ENCODE results near the gene DDX56.
"Not testable (repeated sequence)": the region's sequence is repeated elsewhere in the genome, so short reads cannot be mapped to it uniquely, and the experiment has no call there.

The DDX56 gene

DNA sequence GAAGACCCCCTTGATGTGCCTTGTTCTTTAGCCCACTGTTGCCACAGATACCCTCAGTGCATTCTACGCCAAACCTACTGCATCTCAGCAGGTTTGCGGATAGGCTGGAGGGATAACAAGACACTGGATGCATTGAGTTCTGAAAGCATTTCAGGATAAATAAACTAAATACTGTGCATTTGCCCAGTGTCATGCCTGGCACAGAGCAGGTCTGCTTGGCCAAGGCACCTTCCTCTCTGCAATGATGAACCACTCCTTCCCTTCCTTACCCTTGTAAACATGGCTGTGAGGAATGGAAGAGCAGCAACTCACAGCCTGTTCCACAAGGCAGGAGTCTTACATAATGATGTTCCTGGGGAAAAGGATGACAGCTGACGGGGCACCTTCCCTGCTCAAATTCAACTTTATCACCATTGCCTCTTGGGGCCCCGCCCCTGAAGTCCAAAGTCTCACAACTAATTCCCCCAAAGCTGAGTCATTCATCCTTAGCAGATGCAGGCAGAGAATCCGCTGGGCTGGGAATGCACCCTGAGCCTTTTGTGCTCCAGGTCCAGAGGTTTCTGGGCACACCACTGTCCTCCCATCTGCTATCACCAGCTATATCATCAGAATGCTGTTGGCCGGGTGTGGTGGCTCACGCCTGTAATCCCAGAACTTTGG lies 11.6 kb downstream of the DDX56 start:
- no peak for DNase-seq

- no peak for DNase-seq
Observed at GRCh38 chr7:44561481-44561880, 12.2 kb downstream of the DDX56 start.

GRCh38 chr7:44559485-44559884 lies 14.2 kb downstream of the DDX56 start:
- DNase-seq: no peak

DNA sequence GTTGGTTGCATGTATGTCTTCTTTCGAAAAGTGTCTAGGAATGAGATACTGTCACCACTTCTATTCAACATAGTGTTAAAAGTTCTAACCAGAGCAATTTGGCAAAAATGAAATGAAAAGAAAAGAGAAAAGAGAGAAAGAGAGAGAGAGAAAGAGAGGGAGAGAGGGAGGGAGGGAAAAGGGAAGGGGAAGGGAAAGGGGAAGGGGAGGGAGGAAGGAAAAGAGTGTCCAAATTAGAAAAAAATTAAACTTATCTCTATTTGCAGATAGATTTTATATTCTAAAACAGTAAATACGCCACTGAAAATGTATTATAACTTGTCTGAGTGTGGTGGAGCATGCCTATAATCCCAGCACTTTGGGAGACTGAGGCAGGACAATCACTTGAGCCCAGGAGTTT lies 16.2 kb downstream of the DDX56 start:
- DNase-seq: no peak

- no peak for DNase-seq
Observed at GRCh38 chr7:44555350-44555749, 18.4 kb downstream of the DDX56 start.

- DNase-seq: not testable (repeated sequence)
Observed at GRCh38 chr7:44552473-44553005, 21.2 kb downstream of the DDX56 start.

GRCh38 chr7:44549457-44549856 lies 24.3 kb downstream of the DDX56 start:
- no peak for DNase-seq

DNA sequence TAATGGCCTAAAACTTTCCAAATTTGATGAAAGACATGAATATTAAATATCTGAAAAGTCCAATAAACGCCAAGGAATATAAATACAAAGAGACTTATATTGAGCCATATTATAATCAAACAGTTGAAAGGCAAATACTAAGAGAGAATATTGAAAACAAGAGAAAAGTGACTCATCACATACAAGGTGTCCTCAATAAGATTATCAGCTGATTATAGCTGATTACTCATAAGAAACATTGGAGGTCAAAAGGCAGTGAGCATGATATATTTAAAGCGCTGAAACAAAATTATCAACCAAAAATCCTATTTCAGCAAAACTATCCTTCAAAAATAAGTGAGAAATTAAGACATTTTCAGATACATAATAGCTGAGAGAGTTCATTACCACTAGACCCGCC lies 24.8 kb downstream of the DDX56 start:
- DNase-seq: no peak

DNA sequence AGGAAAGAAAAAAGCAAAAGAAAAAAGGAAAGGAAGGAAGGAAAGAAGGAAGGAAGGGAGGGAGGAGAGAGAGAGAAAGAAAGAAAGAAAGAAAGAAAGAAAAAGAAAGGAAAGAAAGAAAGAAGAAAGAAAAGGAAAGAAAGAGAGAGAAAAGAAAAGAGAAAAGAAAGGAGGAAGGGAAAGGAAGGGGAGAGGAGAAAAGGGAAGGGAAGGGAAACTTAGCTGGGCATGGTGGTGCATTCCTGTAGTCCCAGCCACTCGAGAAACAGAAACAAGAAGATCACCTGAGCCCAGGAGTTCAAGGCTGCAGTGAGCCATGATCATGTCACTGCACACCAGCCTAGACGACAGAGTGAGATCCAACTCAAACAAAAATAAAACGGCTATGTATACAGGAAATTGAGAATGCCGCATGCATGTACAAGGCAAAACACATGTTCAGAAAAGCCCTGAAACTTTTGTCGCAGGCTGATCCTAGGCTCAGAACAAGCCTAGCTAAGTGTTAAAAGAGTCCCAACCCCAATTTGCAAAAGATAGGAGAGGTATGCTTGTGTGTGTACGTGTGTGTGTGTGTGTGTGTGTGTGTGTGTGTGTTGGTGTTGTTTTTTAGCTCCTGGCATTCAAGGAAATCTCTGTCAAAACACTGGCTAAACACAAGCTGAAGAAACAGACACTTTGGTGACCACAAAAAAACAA lies 26.0 kb downstream of the DDX56 start:
- no peak for DNase-seq

DNA sequence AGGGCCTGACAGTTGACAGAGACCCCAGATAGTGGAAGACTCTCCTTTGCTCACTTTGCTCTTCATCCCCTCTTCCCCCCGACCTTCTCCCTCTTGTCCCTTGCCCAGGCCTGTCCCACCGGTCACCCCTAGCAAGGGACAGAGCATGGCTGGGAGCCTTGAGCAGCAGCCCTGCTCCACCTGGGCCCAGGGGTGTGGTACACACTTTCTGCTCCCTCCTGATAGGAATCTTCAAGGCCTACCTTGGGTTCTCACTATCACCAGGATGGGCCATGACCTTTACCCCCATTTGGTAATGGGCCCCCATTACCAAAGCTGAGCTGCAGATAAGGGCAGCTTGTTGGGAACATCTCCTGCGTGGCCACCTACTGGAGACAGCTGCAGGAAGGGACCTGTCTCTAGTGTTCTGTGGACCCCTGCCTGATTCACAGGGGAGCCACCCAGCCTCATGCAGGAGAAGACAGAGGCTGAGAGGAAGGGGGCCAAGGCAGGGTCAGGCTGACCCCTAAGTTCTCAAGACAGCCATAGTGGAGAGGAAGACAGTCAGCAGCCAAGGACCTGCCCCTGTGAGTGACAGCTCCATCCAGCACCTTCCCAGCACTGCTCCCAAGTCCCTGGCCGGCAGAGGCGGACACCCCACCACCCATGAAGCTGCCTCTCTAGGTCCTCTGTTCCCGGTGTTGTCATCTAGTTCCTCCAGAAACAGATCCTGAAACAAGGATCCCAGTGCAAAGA lies 31.7 kb downstream of the DDX56 start:
- DNase-seq: no peak

DNA sequence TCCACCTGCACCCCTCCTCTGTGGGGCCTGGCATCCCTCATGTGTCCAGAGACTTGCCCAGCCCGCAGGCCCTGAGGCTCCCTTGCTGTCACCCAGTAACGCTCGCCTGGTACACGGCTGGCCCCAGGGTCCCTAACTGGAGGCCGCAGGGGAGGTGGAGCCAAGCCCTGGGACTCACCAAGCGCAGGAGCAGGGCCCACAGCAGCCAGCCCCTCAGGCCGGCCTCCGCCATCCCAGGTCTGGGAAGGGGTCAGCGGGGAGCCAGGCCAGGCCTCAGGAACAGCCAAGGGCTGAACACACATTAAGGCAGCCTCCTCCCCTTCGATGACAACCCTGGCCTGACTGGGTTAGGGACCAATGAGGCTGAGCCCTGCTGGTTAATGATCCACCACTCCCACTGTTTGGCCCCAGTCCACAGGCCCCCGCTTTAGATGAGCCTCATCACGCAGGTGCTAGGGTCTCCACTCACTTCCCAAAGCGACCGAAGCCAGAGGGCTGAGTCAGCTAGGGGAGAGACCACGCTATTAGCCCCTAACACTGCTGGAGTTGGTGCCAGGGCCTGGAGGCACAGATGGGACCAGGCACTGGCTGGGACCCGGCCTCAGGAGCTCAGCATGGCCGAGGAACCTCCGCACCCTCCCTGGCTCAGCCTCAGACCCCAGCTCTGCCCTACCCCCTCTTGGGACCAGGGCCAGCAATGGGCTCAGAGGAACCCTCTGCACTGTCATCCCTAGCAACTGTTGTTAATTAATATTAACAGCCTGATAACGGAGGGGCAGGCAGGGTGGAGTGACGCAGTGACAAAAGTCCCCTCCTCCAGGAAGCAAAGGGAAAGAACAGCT lies 32.5 kb downstream of the DDX56 start, which contains the start of gene NPC1L1:
TSS of gene NPC1L1 (minus strand) at position 303 of the 842 bp plus-strand sequence. CDS start at position 232, 71 bp downstream.
- no peak for DNase-seq

- DNase-seq: no peak
Observed at GRCh38 chr7:44540592-44541027, 33.1 kb downstream of the DDX56 start.

DNA sequence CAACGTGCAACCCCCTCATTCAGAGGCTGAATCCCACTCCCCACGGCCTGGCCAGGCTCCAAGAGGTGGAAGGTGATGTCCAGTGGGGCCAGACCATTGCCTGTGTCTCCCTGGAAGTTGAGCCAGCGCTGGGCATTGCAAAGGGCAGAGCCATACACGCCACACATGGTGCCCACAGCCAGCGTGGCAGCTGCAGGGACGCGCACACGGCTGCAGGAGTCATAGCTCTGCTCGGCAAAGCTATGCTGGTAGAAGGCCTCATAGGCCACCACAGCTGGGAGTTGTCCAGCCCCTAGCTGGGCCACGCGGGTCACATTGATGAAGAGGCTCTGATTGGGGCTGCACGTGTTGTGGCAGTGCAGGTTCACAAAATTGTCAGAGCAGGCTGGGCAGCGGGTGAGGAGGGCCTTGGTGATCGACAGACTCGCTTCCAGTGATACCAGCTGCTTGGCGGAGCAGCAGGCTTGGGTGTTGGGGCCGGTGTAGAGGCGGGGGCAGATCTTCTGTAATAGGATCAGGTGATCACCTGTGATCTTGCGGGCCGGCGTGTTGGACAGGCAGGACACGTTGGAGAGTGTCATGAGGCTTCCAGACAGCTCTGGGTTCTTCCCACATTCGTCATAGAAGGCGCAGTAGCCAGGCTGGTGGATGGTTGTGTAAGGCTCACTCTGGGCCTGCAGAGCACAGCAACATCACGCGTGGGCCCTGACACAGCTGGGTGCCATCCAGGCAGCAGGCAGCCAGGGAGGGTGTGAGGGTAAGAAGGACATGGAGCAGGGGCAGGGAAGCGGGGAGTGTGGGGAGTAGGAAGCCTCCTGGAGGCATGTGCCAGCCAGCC lies 33.8 kb downstream of the DDX56 start:
- DNase-seq: no peak

- no peak for DNase-seq
Observed at GRCh38 chr7:44538798-44539668, 34.7 kb downstream of the DDX56 start.

DNA sequence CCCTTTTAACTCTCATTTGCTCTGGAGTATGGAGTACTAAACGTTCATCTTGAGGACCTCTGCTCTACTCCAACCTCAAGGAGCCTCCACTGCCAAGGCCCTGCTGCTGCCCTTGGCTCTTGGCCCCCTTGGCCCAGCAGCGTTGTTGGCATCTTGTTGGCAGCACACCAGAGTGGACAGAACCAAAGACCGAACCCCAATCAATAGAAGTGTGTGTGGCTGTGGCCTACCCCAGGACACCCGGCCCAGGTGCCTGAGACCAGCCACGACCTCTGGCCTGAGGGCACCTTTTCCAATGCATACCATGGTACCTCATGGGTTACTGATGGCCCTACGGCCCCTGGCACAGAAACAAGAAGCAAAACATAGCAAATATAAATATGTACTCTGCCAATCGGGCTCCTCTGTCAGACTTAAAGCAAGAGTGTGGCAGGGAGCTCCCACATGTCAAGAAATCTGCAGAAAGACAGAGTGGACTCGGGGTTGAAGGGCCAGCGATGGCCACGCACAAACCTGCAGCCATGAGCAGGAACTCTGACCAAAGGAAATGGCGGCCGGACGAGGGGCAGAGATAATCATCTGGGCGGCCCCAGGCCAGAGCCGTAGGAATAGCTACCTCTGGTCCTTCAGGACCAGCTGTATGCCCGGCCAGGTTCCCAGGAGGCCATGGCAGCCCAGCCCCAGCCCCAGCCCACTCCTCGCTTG lies 35.5 kb downstream of the DDX56 start:
- no peak for DNase-seq

- no peak for DNase-seq
Observed at GRCh38 chr7:44537442-44537841, 36.3 kb downstream of the DDX56 start.

GRCh38 chr7:44536090-44536489 lies 37.6 kb downstream of the DDX56 start:
- DNase-seq: no peak

DNA sequence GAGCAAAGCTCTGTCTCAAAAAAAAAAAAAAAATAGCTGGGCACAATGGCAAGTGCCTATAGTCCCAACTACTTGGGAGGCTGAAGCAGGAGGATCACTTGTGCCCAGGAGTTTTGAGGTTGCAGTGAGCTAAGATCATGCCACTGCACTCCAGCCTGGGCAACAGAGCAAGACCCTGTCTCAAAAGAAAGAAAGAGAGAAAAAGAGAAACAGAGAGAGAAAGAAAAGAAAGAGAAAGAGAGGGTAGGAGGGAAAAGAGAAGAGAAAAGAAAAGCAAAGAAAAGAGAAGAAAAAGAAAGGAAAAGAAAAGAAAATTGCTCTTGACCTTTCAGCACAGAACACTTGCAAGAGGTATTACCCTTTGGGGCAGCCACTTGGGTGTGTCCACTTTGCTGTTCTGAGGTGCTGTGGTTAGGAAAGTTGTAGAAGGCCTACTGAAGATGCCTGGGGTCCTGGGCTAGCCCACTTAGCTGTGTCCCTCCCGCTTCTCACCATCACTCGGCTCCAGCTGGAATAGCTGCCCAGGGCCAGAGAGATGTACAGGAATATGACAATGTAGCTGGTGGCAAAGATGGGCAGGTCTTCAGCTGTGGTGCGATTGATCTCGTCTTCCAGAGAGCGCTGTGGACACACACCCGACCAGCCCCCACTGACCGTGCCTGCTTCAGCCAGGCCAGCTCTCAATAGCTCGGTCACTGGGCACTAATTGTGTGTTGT lies 38.2 kb downstream of the DDX56 start:
- no peak for DNase-seq

DNA sequence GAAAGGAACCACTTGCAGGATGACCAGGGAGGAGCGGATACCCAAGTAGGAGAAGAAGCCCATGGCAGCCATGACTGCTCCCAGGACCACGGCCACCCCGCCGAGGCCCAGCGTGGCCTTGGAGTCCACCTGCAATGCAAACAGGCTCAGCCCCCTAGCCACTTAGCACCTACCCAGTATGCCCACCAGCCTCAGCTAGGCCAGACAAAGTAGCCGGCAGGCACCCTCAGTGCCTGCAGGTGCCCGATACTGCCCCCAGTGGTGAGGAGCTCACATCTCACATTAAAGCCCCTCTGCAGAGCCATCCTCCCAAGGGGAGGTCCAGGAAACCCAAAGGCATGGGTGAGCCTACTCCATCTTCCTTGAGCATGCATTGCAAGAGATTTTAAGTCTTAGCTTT lies 39.2 kb downstream of the DDX56 start:
- DNase-seq: no peak
